Neuron (in vitro differentiated cells): ENCODE data around the gene RPLP2.

Source experiments
- H2AFZ ChIP-seq: one replicate; pipeline ENCODE4 v1.6.1; 2013; ENCODE audit warnings: low read depth, mild to moderate bottlenecking, inconsistent platforms, low read length, moderate library complexity
- H3K27me3 ChIP-seq: one replicate; pipeline ENCODE4 v1.6.1; 2013; ENCODE audit warnings: low read length; ENCODE audit not compliant: insufficient read depth
- H3K36me3 ChIP-seq: one replicate; pipeline ENCODE4 v1.6.1; 2013; ENCODE audit warnings: low read length; ENCODE audit not compliant: insufficient read depth
- H3K4me1 ChIP-seq: one replicate; pipeline ENCODE4 v1.6.1; 2013; ENCODE audit warnings: low read length; ENCODE audit not compliant: insufficient read depth
- H3K4me3 ChIP-seq: 2 replicates; pipeline ENCODE4 v1.5.1; 2013; ENCODE audit warnings: mild to moderate bottlenecking, low read length, moderate library complexity
- H3K9me3 ChIP-seq: one replicate; pipeline ENCODE4 v1.6.1; 2013; ENCODE audit warnings: low read length

Gene RPLP2

GRCh38 chr11:778976-779954 is 30.5 kb upstream of the RPLP2 start:
- H3K9me3 ChIP-seq: no peaks in the 10 kb centered on the region
- H2AFZ ChIP-seq: no peak overlapping the region
- peaks cover 6% of the 10 kb centered on the region for H3K36me3 ChIP-seq
- peaks cover 36% of the 10 kb centered on the region for H3K4me1 ChIP-seq
- H3K4me3 ChIP-seq: no peak overlapping the region
- no peaks in the 10 kb centered on the region for H3K27me3 ChIP-seq

- Histone ChIP-seq H2AFZ (no peak overlapping the region), H3K4me3 (no peak overlapping the region), H3K36me3 (peaks cover 3% of the 10 kb centered on the region), H3K9me3 (no peaks in the 10 kb centered on the region), H3K27me3 (no peaks in the 10 kb centered on the region), H3K4me1 (peaks cover 36% of the 10 kb centered on the region)
Measured at GRCh38 chr11:779955-780532, 29.7 kb upstream of the RPLP2 start.

- Histone ChIP-seq H3K4me1 (peaks cover 22% of the 10 kb centered on the region), H3K36me3 (peaks cover 2% of the 10 kb centered on the region)
Measured at GRCh38 chr11:782264-783174, 27.2 kb upstream of the RPLP2 start.

GRCh38 chr11:783581-784015 is 26.2 kb upstream of the RPLP2 start:
- Histone ChIP-seq H3K4me1 (peaks cover 14% of the 10 kb centered on the region), H3K27me3 (no peaks in the 10 kb centered on the region)

More at GRCh38 chr11:782264-783174, 27.2 kb upstream of the RPLP2 start:
- Histone ChIP-seq H3K4me3 (no peak overlapping the region), H2AFZ (no peak overlapping the region), H3K27me3 (no peaks in the 10 kb centered on the region), H3K9me3 (no peaks in the 10 kb centered on the region)

GRCh38 chr11:786235-787083 is 23.3 kb upstream of the RPLP2 start:
- Histone ChIP-seq H3K4me1 (peaks cover 8% of the 10 kb centered on the region), H3K4me3 (no peak overlapping the region), H3K36me3 (no peaks in the 10 kb centered on the region), H2AFZ (no peak overlapping the region), H3K9me3 (no peaks in the 10 kb centered on the region), H3K27me3 (no peaks in the 10 kb centered on the region)

More at GRCh38 chr11:783581-784015, 26.2 kb upstream of the RPLP2 start:
- Histone ChIP-seq H3K9me3 (no peaks in the 10 kb centered on the region), H3K4me3 (no peak overlapping the region), H2AFZ (no peak overlapping the region), H3K36me3 (peaks cover 2% of the 10 kb centered on the region)

- Histone ChIP-seq H3K27me3 (no peaks in the 10 kb centered on the region), H3K4me3 (no peak overlapping the region), H3K9me3 (no peaks in the 10 kb centered on the region), H3K36me3 (peaks cover 7% of the 10 kb centered on the region), H3K4me1 (peaks cover 8% of the 10 kb centered on the region), H2AFZ (no peak overlapping the region)
Measured at GRCh38 chr11:787084-787675, 22.6 kb upstream of the RPLP2 start.

GRCh38 chr11:788009-788640 is 21.6 kb upstream of the RPLP2 start:
- Histone ChIP-seq H3K36me3 (peaks cover 14% of the 10 kb centered on the region), H3K27me3 (no peaks in the 10 kb centered on the region), H3K4me3 (no peak overlapping the region), H3K9me3 (no peaks in the 10 kb centered on the region), H3K4me1 (peaks cover 8% of the 10 kb centered on the region), H2AFZ (no peak overlapping the region)

GRCh38 chr11:788953-789940 is 20.5 kb upstream of the RPLP2 start:
- no peak overlapping the region for H3K4me3 ChIP-seq
- H3K4me1 ChIP-seq: peaks cover 8% of the 10 kb centered on the region

GRCh38 chr11:789943-790342 is 19.8 kb upstream of the RPLP2 start, which contains the start of gene CEND1:
CEND1 (minus strand) TSS chr11:790090; CDS start chr11:788576, 1,514 bp downstream.
- H2AFZ ChIP-seq: no peak within 1 kb of the TSS
- H3K36me3 ChIP-seq: peaks cover 29% of the 10 kb centered on the region
- no peaks in the 10 kb centered on the region for H3K27me3 ChIP-seq
- H3K9me3 ChIP-seq: no peaks in the 10 kb centered on the region
- no peak within 1 kb of the TSS for H3K4me3 ChIP-seq
- H3K4me1 ChIP-seq: peaks cover 8% of the 10 kb centered on the region

More at GRCh38 chr11:788953-789940, 20.5 kb upstream of the RPLP2 start:
- peaks cover 24% of the 10 kb centered on the region for H3K36me3 ChIP-seq
- H2AFZ ChIP-seq: no peak overlapping the region
- H3K9me3 ChIP-seq: no peaks in the 10 kb centered on the region
- H3K27me3 ChIP-seq: no peaks in the 10 kb centered on the region

GRCh38 chr11:790721-791564 is 18.8 kb upstream of the RPLP2 start:
- no peak overlapping the region for H2AFZ ChIP-seq
- no peaks in the 10 kb centered on the region for H3K27me3 ChIP-seq
- H3K4me3 ChIP-seq: no peak overlapping the region
- H3K4me1 ChIP-seq: peaks cover 17% of the 10 kb centered on the region
- H3K9me3 ChIP-seq: no peaks in the 10 kb centered on the region
- peaks cover 29% of the 10 kb centered on the region for H3K36me3 ChIP-seq
